IPS-NIHi7 (cell line): Measurements from ENCODE around the gene MEGF8.

Experiments
- DNase-seq: peaks from one replicate; pipeline ENCODE4 v3.0.0; 2012; ENCODE audit warnings: mixed read lengths; ENCODE audit errors: extremely low spot score

Gene MEGF8

GRCh38 chr19:42378225-42379215, 53.1 kb downstream of the MEGF8 start:
- DNase-seq: no peak

GRCh38 chr19:42380155-42380554, 54.7 kb downstream of the MEGF8 start:
- DNase-seq: no peak

- DNase-seq: peak; percentile 93
Observed at GRCh38 chr19:42386974-42387707, 61.7 kb downstream of the MEGF8 start.

GRCh38 chr19:42388851-42389489, 63.5 kb downstream of the MEGF8 start:
- no peak for DNase-seq

- DNase-seq: no peak
Observed at GRCh38 chr19:42389899-42390298, 64.5 kb downstream of the MEGF8 start, which contains the start of gene CNFN. CNFN (minus strand) TSS chr19:42390297; CDS start chr19:42389037, 1,260 bp downstream.

- DNase-seq: no peak
Observed at GRCh38 chr19:42392165-42392564, 66.7 kb downstream of the MEGF8 start.

- no peak for DNase-seq
Observed at GRCh38 chr19:42394751-42395150, 69.3 kb downstream of the MEGF8 start.

- DNase-seq: peak; percentile 100
Observed at GRCh38 chr19:42396381-42397262, 71.2 kb downstream of the MEGF8 start.

- DNase-seq: no peak
Observed at GRCh38 chr19:42397263-42398166, 72.1 kb downstream of the MEGF8 start.

- DNase-seq: no peak
Observed at GRCh38 chr19:42400404-42400803, 75.0 kb downstream of the MEGF8 start.

GRCh38 chr19:42401365-42402303, 76.2 kb downstream of the MEGF8 start:
- DNase-seq: peak; percentile 86

GRCh38 chr19:42402376-42403116, 77.1 kb downstream of the MEGF8 start:
- DNase-seq: no peak

GRCh38 chr19:42403586-42403985, 78.2 kb downstream of the MEGF8 start:
- no peak for DNase-seq

- no peak for DNase-seq
Observed at GRCh38 chr19:42406111-42406510, 80.7 kb downstream of the MEGF8 start.

GRCh38 chr19:42407085-42407815, 81.8 kb downstream of the MEGF8 start:
- no peak for DNase-seq

- DNase-seq: no peak
Observed at GRCh38 chr19:42407816-42408175, 82.4 kb downstream of the MEGF8 start.

- no peak for DNase-seq
Observed at GRCh38 chr19:42409477-42409876, 84.0 kb downstream of the MEGF8 start.

GRCh38 chr19:42410371-42410770, 84.9 kb downstream of the MEGF8 start:
- DNase-seq: no peak
